ENCODE measurements around the gene QPCTL. TPM values are rescaled to one million over a fixed set of nuclear protein-coding genes. Genes with fewer than 3 reads are reported as not detected.
"Not testable (repeated sequence)": the region's sequence is repeated elsewhere in the genome, so short reads cannot be mapped to it uniquely, and the experiment has no call there.

The QPCTL gene
- total RNA-seq, 1 experiment from 2014 or later, result 13.8 TPM

DNA sequence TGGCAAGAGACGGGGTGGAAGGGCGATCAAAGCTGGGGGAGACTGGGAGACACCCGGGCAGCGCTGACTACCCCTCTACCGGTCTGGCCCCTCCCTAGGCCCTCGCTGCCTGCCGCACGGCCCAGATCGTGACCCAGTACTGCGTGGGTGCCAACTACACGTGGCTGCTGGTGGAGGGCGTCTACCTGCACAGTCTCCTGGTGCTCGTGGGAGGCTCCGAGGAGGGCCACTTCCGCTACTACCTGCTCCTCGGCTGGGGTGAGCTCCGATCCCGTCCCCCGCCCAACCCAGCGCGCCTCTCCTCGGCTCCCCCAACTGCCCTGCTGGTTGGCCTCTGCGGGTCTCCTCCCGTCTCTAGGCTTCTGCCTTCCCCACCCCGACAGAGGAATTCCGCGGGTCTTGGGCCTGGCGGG, 15.6 kb upstream of the QPCTL start:
- DNase-seq (ENCODE audit: low read depth), result no peak

DNA sequence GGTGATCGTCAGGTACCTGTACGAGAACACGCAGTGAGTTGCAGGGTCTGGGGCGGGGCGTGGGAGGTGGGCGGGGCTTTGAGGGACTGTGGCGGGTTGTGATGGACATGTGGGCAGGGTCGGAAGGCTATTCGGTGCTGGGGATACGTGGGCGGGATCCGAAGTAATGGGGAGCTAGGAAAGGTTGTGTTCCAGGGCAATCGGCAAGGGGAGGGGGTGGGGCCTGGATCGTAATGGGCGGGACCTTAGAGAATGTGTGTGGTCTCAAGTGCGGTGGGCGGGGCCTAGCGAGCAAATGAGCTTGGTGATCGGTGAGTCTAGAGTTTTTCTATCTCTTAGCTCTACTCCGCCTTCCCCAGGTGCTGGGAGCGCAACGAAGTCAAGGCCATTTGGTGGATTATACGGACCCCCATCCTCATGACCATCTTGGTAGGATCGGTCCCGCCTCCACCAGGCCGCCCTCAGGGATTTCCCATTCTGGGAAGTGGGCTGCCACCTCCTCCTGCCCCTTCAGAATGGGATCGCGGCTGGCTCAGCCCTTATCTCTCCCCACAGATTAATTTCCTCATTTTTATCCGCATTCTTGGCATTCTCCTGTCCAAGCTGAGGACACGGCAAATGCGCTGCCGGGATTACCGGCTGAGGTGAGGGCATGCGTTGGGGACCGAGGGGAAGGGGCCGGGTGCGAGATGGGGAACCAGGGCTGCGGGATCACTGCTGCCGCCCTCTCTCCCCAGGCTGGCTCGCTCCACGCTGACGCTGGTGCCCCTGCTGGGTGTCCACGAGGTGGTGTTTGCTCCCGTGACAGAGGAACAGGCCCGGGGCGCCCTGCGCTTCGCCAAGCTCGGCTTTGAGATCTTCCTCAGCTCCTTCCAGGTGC, 14.9 kb upstream of the QPCTL start:
- no peak for DNase-seq (ENCODE audit: low read depth)

DNA sequence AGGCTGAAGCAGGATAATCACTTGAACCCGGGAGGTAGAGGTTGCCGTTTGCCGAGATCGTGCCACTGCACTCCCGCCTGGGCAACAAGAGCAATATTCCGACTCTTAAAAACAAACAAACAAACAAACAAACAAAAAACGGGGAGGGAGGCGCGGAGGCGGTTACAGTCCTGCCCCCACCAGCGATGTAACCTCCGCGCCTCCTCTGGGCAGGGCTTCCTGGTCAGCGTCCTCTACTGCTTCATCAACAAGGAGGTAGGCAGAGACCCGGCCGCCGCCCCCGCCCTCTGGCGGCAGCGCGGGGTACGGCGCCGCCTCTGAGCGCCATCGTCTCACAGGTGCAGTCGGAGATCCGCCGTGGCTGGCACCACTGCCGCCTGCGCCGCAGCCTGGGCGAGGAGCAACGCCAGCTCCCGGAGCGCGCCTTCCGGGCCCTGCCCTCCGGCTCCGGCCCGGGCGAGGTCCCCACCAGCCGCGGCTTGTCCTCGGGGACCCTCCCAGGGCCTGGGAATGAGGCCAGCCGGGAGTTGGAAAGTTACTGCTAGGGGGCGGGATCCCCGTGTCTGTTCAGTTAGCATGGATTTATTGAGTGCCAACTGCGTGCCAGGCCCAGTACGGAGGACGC, 11.0 kb upstream of the QPCTL start:
- DNase-seq (ENCODE audit: low read depth), result peak; percentile 83

DNA sequence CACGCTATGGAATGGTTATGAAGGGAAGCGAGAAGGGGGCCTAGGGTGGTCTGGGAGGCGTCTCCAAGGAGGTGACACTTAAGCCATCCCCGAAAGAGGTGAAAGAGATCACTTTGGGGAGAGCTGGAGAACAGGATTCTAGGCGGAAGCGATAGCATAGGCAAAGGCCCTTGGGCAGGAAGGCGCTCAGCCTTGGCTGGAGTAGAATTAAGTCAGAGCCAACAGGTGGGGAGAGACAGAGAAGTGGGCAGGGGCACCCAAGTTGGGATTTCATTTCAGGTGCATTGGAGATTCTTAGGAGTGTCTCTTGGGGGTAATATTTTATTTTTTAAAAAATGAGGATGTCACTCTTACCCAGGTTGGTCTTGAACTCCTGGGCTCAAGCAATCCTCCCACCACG, 10.3 kb upstream of the QPCTL start:
- DNase-seq (ENCODE audit: low read depth), result no peak

- DNase-seq (ENCODE audit: low read depth), result no peak
Observed at GRCh38 chr19:45682908-45683307, 9.6 kb upstream of the QPCTL start.

GRCh38 chr19:45685045-45685444, 7.4 kb upstream of the QPCTL start:
- not testable (repeated sequence) for DNase-seq (ENCODE audit: low read depth)

GRCh38 chr19:45687599-45687998, 4.9 kb upstream of the QPCTL start:
- no peak for DNase-seq (ENCODE audit: low read depth)

DNA sequence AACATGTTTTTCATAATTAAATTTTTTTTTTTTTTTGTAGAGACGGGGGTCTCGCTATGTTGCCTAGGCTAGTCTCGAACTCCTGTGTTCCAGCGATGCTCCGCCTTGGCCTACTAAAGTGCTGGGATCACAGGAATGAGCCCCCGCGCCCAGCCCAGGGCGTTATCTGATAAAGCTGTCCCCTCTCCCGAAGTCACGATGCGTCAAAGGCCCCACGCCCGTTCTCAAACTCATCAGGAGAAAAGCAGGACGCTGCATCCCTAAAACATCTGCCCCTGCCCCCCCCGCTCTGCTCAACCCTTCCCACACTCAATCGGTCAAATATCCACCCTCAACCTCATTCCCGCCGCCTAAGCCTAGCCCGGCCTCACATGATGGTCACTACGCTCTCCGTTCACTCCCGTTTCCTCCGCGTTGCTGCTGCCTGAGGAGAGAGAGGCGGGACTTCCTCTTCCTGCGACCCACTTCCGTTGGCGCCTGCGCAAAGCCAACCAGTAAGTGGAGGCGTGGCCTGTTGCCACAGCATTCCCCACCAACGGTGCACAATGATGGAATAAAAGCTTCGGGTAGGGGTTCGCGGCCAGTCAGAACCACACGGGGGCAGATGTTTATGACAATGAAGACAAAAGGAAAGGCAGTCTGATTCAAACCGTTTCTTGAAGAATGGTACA, 815 bp upstream of the QPCTL start, which contains the start of gene SNRPD2:
SNRPD2 (minus strand) TSS at position 438 of the 671 bp plus-strand sequence; CDS start at position 373, 65 bp downstream.
- DNase-seq (ENCODE audit: low read depth), result peak; percentile 95

DNA sequence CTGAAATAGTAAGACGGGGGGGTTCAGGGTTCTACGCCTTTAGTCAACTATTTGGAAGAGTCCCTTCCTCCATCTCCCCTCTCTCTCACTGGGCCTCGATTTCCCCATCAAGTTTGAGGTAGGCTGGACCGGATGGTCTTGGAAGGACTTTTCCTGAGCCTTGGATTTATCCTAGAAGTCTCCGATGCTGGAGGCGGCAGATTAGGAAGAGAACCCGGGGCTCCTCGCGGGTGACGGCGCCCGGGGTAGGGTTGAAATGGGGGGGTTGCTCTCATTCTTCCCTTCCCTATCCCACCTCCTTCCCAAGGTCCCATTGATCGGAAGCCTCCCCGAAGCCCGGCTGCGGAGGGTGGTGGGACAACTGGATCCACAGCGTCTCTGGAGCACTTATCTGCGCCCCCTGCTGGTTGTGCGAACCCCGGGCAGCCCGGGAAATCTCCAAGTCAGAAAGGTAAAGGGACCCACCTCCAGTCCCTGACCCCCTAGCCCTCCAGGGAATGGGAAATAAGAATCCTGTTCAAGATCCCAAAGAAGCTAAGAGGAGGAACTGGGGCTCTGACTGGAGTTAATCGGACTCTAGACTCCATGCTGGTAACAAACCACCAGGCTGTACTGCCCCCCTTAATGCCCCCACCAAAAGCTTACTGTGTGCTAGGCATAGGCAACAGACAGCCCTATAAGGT, 781 bp downstream of the QPCTL start:
- DNase-seq (ENCODE audit: low read depth), result peak; percentile 69

DNA sequence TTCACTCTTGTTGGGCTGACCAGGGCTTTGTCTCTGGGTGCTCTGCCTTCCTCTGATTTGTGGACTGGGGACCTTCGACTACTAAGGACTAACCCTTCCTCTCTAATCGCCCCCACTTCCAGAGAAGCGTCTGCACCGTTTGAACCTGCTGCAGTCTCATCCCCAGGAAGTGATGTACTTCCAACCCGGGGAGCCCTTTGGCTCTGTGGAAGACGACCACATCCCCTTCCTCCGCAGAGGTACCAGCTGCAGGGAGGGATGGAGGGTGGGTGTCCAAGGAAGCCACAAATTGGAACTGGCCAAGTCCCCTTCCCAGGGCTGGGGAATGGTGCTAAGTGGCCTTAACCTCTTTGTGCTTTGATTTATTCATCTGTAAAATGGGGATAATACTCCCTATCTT, 9.2 kb downstream of the QPCTL start:
- DNase-seq (ENCODE audit: low read depth), result no peak

GRCh38 chr19:45705115-45705514, 12.6 kb downstream of the QPCTL start:
- no peak for DNase-seq (ENCODE audit: low read depth)

DNA sequence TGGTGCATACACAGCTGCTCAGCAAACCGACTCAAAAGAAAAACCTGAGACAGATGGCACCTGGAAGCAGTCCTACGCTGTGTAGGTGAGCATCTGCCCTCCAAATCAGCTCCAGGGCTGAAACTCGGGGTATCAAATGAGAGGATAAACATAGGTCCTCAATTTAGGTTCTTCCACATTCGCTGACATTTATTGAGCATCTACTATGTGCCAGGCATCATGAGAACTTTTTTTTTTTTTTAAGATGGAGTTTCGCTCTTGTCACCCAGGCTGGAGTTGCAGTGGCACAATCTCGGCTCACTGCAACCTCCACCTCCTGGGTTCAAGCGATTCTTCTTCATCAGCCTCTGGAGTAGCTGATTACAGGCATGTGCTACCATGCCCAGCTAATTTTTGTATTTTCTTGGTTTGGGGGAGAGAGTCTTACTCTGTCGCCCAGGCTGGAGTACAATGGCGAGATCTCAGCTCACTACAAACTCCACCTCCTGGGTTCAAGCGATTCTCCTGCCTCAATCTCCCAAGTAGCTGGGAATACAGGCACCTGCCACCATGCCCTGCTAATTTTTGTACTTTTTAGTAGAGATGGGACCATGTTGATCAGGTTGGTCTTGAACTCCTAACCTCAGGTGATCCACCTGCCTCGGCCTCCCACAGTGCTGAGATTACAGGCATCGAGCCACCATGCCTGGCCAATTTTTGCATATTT, 13.4 kb downstream of the QPCTL start:
- DNase-seq (ENCODE audit: low read depth), result no peak

- no peak for DNase-seq (ENCODE audit: low read depth)
Observed at GRCh38 chr19:45710356-45711130, 18.1 kb downstream of the QPCTL start.

GRCh38 chr19:45711851-45712698, 19.6 kb downstream of the QPCTL start:
- DNase-seq (ENCODE audit: low read depth), result no peak

GRCh38 chr19:45712699-45713067, 20.2 kb downstream of the QPCTL start:
- DNase-seq (ENCODE audit: low read depth), result no peak

DNA sequence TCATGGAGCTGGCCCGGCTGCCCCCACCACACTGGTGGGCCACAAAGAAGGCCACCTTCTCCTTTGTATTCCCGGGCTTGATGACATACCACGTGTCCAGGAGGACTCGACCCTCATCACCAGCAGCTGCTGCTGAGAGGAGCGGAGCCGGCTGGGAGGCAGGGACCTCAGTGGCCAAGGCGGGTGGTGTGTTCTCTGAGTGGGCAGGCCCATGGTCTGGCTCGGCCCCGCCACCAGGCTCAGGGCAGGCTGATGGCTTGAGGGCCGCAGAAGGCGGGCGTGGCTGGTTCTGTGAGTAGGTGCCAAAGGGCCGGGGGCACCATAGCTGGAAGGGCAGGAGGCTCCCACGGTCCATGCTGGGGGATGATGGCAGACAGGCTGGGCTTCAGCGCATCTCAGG, 20.7 kb downstream of the QPCTL start:
- DNase-seq (ENCODE audit: low read depth), result no peak

DNA sequence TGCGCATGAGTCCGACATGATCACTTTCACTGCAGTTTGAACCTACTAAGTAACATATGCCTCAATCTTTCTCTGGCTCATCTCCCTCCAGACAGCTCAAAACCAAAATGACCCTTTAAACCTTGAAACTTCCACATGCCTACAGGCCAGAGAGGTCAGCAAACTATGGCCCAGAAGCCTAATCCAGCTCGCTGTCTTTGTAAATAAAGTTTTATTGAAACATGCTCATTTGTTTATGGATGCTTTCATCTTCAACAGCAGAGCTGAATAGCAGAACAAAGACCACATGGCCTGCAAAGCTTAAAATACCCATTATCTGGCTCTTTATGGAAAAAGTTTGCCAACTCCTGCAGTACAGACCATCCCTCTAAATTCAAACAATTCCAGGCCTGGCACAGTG, 22.7 kb downstream of the QPCTL start:
- no peak for DNase-seq (ENCODE audit: low read depth)

GRCh38 chr19:45716359-45717130, 24.1 kb downstream of the QPCTL start:
- no peak for DNase-seq (ENCODE audit: low read depth)
